Fibroblast of skin of left biceps (primary cell): ENCODE data around the gene ATP8B1.
"Not testable (repeated sequence)": the region's sequence is repeated elsewhere in the genome, so short reads cannot be mapped to it uniquely, and the experiment has no call there.

Source experiments
- DNase-seq, 2 experiments: peaks; one replicate each; pipeline ENCODE4 v3.0.0-alpha.2; 2013; ENCODE audit warnings: low read depth in 2 of 2

The ATP8B1 gene

GRCh38 chr18:57803103-57803969 is at the start of gene ATP8B1:
ATP8B1 (minus strand) TSS chr18:57803315; CDS start chr18:57731807, 71,508 bp downstream.
- no peak for DNase-seq

DNA sequence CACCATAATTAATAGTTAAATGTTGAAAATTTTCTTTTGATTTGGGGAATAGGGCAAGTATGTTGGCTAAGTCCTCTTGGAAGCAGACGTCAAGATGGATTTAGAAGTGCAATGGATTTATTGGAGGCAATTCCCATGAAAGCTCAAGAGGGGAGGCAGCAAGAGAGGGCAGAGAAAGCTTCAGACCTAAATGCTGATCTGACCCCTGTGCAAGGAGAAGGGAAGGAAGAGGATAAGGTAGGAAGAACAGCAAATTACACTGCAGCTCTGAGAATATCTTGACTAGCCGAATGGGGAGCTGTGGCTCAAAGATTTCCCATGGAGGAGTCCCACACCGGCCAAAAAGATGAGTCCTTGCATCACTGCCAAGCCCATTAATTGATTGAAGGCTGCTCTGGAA is 46.9 kb upstream of the ATP8B1 start:
- DNase-seq = no peak

DNA sequence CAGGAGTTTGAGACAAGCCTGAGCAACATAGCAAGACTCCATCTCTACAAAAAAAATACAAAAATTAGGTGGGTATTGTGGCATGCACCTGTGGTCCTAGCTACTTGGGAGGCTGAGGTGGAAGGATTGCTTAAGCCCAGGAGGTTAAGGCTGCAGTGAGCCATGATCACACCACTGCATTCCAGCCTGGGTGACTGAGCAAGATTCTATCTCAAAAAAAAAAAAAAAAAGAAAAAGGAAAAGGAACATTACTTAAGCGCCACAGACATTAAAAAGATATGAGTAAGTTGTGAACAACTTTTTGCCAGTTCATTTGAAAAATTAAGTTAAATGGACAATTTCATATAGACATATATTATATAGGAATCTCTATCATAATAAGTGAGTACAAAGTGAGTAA is 45.3 kb upstream of the ATP8B1 start:
- DNase-seq = not testable (repeated sequence)

GRCh38 chr18:57847431-57847830 is 44.3 kb upstream of the ATP8B1 start:
- not testable (repeated sequence) for DNase-seq

GRCh38 chr18:57846258-57846657 is 43.1 kb upstream of the ATP8B1 start:
- DNase-seq = peak in 1 of 2 experiments; percentile 26

DNA sequence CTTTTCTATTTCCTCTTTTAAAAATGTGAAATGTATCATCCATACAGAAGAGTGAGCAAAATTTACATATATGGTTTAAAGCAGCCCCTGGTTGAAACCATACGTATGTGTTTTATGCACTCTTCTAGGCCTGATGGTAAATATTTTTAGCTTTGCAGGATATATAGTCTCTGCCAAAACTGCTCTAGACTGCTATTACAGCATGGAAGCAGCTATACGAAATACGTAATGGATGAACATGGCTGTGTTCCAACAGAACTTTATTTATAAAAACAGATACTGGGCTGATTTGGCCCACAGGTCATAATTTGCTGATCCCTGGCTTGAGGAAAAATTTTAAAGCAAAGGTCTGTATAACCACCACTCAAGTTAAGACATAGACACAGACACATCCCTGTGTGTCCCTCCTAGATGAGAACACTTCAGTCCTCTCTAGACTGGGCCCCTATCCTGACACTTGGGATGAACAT is 42.5 kb upstream of the ATP8B1 start:
- no peak for DNase-seq

- no peak for DNase-seq
Observed at GRCh38 chr18:57844319-57844718, 41.2 kb upstream of the ATP8B1 start.

DNA sequence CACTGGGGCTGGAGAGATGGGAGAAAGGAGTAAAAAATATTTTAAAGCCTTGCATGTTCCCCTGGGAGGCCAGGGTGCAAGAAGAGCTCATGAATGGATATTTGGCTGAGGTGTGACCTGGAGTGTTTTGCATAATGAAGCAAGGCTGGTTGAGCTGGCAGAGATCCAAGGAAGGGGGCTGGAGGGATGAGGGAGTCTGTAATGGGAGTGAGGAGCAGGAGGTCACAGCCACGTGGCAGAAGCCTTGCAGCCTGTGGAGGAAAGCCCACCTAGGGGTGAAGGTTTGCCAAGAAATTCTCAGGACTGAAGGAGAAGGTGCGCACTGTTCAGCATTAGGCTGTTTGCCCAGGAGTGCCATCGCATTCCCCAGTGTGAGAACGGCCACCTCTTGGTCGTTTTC is 40.3 kb upstream of the ATP8B1 start:
- no peak for DNase-seq

DNA sequence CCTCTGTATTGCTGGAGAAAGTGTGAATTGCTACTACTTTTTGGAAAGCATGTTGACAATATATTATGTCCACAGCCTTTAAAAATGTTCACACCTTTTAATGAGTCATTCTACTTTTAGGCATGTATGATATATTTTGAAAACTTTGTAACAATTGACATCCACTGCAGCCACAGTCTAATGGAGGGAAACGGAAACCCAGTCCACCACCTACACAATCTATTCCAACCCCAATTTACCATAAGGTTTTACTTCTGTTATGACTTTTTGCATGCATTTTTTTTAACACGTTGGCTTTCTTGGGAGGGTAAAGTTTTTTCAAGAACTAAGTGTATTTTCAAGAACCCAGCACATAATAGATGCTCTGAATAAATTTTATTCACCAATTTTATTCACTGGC is 38.5 kb upstream of the ATP8B1 start:
- DNase-seq = no peak

DNA sequence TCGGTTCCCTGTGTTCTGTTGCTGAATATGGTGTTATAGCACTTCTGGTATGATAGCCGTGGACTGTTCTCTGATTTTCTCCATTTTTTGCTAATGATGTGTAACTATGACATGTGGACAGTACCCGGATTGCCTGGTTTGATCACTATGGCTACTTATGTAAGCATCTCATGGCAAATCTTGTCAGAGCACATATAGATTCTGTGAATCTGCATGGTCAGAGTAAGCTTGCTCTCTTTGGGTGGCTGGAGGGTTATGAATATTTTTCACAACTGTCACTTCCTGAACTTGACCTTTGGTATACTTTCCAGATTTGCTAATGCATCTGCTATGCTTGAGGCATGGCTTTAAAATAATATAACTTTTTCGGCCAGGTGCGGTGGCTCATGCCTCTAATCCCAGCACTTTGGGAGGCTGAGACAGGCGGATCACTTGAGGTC is 36.8 kb upstream of the ATP8B1 start:
- DNase-seq = peak; percentile 33 to 40

- no peak for DNase-seq
Observed at GRCh38 chr18:57837917-57838548, 34.9 kb upstream of the ATP8B1 start.

DNA sequence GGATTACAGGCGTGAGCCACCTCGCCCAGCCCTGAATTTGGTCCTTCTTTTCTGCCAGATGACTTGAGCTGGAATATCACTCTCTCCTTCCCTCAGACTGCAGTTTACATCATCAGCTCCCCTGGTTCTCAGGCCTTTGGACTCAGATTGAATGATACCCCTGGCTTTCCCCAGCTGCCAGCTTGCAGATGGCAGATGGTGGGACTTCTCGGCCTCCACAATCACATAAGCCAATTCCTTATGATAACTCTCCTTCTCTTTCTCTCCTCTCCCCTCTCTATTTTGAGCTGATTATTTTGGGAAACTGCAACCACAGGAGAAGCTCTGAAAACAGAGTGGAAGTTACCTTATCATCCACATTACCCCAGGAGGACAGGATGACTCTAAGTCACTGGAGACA is 33.4 kb upstream of the ATP8B1 start:
- DNase-seq = no peak

- no peak for DNase-seq
Observed at GRCh38 chr18:57835904-57836303, 32.8 kb upstream of the ATP8B1 start.

DNA sequence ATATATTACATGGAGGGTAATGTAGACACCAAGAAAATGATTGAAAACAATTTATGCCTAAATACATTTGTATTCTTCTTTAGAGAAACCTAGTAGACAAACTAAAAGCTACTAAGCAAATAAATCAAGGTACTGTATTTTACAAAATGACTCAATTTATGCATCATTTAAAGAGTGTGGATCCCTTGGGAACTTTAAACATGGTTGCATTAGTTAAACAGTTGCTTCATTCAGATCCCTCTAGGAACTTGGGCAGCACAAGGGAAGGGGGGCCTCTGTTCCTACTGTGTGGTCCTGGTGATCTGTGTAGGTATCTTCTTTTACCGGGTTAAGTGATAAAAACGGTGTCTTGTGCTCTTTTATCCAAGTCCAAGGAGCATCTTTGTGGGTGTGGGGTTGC is 31.5 kb upstream of the ATP8B1 start:
- DNase-seq = no peak

DNA sequence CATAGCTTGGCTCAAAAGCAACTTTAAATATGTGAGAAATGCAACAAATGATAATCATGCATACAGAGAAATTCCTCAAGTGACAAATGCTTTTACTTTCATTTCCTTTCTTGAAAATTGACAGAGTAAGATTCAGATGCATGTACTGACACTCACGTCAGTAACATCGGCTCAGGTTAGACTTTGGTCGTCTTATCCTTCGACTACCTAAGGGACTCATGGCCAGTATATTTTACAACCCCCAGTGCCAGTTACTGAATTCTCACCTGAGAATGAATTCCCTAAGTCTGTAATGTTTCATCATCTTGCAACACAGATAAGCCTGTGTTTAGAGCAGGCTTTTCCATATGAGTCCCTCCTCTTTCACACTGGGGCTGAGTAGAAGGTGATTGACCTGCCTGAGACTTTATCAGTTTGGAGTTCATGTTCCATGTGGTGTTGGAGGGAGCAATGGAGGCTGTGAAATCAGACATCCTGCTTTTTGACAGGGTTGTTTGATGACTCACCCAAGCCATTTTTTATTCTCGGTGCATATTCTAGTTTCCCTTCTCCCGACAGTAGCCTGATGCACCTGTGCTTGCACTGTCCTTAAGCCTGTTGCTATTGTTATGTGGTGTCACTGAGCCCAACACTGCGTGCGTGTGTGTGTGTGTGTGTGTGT is 30.5 kb upstream of the ATP8B1 start:
- no peak for DNase-seq

DNA sequence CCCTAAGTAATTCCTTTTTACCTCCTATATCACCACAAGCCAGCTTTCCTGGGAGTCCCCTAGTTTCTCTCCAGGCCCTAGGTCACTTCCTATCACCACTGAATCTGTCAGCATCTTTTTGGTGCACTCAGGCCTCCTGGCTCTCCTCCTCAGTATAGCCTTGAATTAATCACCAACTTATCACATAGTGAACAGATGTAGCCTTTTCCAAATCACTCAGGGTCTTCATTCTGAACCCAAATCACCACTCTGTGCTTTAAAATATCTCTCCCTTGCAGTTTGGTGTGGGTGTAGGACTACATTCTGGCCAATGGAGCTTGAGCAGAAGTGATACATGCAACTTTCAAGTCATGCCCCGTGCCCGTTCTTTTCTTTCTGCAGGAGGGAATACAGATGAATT is 29.6 kb upstream of the ATP8B1 start:
- no peak for DNase-seq

DNA sequence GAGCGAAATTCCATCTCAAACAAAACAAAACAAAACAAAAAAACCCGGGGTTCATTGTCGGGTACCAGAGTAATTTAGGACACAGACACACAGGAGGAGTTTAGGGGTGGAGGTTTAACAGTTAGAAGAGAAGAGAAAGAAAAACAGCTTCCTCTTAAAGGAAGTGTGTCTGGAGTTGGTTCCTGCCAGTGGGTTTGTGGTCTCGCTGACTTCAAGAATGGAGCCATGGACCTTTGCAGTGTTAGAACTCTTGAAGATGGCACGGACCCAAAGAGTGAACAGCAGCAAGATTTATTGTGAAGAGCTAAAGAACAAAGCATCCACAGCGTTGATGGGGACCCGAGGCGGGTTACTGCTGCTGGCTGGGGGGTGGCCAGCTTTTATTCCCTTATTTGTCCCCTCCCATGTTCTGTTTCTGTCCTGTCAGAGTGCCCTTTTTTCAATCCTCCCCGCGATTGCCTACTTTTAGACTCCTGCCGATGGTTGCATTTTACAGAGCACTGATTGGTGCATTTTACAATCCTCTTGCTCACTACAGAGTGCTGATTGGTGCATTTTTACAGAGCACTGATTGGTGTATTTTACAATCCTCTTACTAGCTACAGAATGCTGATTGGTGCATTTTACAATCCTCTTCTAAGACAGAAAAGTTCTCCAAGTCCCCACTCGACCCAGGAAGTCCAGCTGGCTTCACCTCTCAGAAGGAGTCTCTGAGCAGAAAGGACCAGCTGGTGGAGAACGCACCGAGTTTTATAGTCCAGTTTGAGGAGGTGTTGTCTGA is 28.7 kb upstream of the ATP8B1 start:
- no peak for DNase-seq

DNA sequence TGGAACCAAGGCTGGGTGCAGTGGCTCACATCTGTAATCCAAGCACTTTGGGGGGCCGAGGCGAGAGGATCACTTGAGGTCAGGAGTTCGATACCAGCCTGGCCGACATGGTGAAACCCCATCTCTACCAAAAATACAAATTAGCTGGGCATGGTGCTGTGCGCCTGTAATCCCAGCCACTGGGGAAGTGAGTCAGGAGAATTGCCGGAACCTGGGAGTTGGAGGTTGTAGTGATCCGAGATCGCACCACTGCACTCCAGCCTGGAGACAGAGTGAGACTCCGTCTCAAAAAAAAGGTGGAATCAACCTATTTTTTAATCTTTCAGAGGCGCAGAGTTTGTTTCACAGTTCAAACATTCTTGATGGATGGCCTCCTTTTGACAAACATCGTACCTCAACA is 24.5 kb upstream of the ATP8B1 start:
- DNase-seq = no peak

- no peak for DNase-seq
Observed at GRCh38 chr18:57826252-57826651, 23.1 kb upstream of the ATP8B1 start.

- not testable (repeated sequence) for DNase-seq
Observed at GRCh38 chr18:57820583-57820982, 17.5 kb upstream of the ATP8B1 start.

DNA sequence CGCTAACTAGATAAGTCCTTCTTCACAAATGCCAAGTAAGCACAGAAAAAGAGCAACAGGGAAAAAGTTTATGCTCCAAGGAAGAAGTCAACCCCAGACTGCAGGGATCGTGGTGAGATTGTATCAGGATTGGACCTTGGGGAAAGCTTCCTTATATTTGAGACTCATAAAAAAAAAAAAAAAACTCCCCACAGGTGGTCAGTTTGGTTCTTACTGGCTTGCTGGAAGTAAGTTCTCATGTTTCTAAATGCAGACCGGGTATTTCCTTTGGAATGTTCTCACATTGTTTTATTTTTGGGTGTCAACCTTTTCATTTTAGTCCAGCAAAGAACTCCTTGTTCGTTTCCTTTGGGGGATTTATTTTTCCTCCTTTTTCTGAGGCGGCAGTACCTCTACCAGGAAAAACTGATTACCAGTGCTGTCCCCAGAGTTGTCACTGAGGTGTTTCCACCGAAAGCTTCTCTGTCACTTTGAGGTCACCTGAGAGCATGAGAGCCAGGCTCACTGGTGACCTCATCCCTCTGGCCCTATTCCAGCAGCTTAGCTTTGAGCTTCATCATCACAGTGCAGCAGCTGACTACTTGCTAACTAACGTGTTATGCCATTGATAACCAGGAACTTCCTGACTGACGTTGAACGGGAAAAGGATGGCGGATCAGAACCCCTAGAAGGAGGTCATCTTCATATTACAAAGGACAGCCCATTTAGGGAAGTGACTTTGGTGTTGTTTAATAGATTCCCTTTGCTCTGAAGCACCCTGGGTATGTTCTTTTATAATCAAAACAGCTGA is 16.8 kb upstream of the ATP8B1 start:
- no peak for DNase-seq
